ENCODE data around the gene MRGPRX2. TPM values are rescaled to one million over a fixed set of nuclear protein-coding genes. Genes with fewer than 3 reads are reported as not detected.

Gene MRGPRX2
- polyA plus RNA-seq, 4 donors: not detected

- no peak for DNase-seq (ENCODE audit: low read depth in 4 of 4, low spot score in 3 of 4)
These were observed 47.2 kb downstream of the MRGPRX2 start for GRCh38 chr11:19013181-19013857.

DNA sequence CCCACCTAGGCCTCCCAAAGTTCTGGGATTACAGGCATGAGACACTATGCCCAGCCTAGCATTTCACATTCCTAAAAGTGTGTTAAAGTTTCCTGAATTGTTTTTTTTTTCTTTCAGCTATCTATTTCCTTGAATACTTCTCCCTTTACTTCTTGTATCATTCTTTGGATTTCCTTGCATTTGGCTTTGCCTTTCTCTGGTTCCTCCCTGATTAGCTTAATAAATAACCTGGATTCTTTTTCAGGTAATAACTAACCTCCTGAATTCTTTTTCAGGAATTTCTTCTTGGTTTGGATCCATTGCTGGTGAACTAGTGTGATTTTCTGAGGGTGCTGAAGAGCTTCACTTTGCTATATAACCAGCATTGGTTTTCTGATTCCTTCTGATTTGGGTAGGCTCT is 47.9 kb downstream of the MRGPRX2 start:
- DNase-seq (ENCODE audit: low read depth in 4 of 4, low spot score in 3 of 4): no peak

Other genes with a start within 250 kb of the MRGPRX2 start
- under 1 TPM in 1 of 4 donors, not detected in 3; 0.18 TPM for gene MRGPRX1, start 121.3 kb downstream of the MRGPRX2 start, polyA plus RNA-seq (ENCODE audit: insufficient read length in 4 of 4)
- 10 to 100 TPM; 18.4 to 22.3 (median 21.0) TPM for gene ZDHHC13, start 56.5 kb upstream of the MRGPRX2 start, polyA plus RNA-seq (ENCODE audit: insufficient read length in 4 of 4)
- gene CSRP3, start 141.3 kb upstream of the MRGPRX2 start, polyA plus RNA-seq (ENCODE audit: insufficient read length in 4 of 4): under 1 TPM in 1 of 4 donors, not detected in 3; 0.27 TPM
- gene E2F8, start 180.2 kb upstream of the MRGPRX2 start, polyA plus RNA-seq (ENCODE audit: insufficient read length in 4 of 4): 1 to 10 TPM; 6.9 to 9.2 (median 8.4) TPM